Adipocyte (in vitro differentiated cells): ENCODE results near the gene SLC10A4.
A peak's percentile ranks its signal among the peaks of the same experiment; 100 is the strongest.

Experiments
- DNase-seq: peaks from one replicate; pipeline ENCODE4 v3.0.0-alpha.2; 2015; ENCODE audit warnings: low read depth
- H3K27me3 ChIP-seq: replicated peaks from 2 replicates; pipeline ENCODE4 v1.7.0; 2013; ENCODE audit warnings: mild to moderate bottlenecking, low read length, moderate library complexity; ENCODE audit not compliant: control insufficient read depth, insufficient read depth
- H3K36me3 ChIP-seq: 2 replicates; pipeline ENCODE4 v1.7.0; 2013; ENCODE audit warnings: low read length, mild to moderate bottlenecking, moderate library complexity; ENCODE audit not compliant: control insufficient read depth, insufficient read depth, severe bottlenecking
- H3K4me1 ChIP-seq: 2 replicates; pipeline ENCODE4 v1.7.0; 2013; ENCODE audit warnings: mild to moderate bottlenecking, low read length, moderate library complexity; ENCODE audit not compliant: control insufficient read depth, insufficient read depth
- H3K4me3 ChIP-seq: 2 replicates; pipeline ENCODE4 v1.7.0; 2013; ENCODE audit warnings: mild to moderate bottlenecking, low read length, moderate library complexity
- H3K9ac ChIP-seq: 2 replicates; pipeline ENCODE4 v1.7.0; 2013; ENCODE audit warnings: mild to moderate bottlenecking, low read length, moderate library complexity
- H3K9me3 ChIP-seq: 2 replicates; pipeline ENCODE4 v1.7.0; 2013; ENCODE audit warnings: mild to moderate bottlenecking, low read length, moderate library complexity; ENCODE audit not compliant: control insufficient read depth

SLC10A4 gene

GRCh38 chr4:48506716-48507115 lies 23.6 kb downstream of the SLC10A4 start:
- no peak overlapping the region for H3K9ac ChIP-seq
- H3K4me3 ChIP-seq: no peak overlapping the region
- H3K4me1 ChIP-seq: no peaks in the 10 kb centered on the region
- peaks cover 44% of the 10 kb centered on the region for H3K36me3 ChIP-seq
- H3K27me3 ChIP-seq: no peaks in the 10 kb centered on the region
- no peaks in the 10 kb centered on the region for H3K9me3 ChIP-seq
- DNase-seq: peak; percentile 41

GRCh38 chr4:48509543-48509942 lies 26.4 kb downstream of the SLC10A4 start:
- peak; percentile 6 for DNase-seq
- no peaks in the 10 kb centered on the region for H3K4me1 ChIP-seq
- H3K9ac ChIP-seq: no peak overlapping the region
- no peaks in the 10 kb centered on the region for H3K27me3 ChIP-seq
- peaks cover 71% of the 10 kb centered on the region for H3K36me3 ChIP-seq
- no peak overlapping the region for H3K4me3 ChIP-seq
- H3K9me3 ChIP-seq: no peaks in the 10 kb centered on the region

- Histone ChIP-seq H3K9ac (no peak overlapping the region), H3K36me3 (peaks cover 70% of the 10 kb centered on the region)
- no peak for DNase-seq
Observed at GRCh38 chr4:48518143-48518542, 35.0 kb downstream of the SLC10A4 start.

GRCh38 chr4:48526406-48526805 lies 43.3 kb downstream of the SLC10A4 start:
- H3K36me3 ChIP-seq: peaks cover 80% of the 10 kb centered on the region

More at GRCh38 chr4:48518143-48518542, 35.0 kb downstream of the SLC10A4 start:
- Histone ChIP-seq H3K4me1 (no peaks in the 10 kb centered on the region), H3K9me3 (no peaks in the 10 kb centered on the region), H3K27me3 (no peaks in the 10 kb centered on the region), H3K4me3 (no peak overlapping the region)

GRCh38 chr4:48538358-48538757 lies 55.2 kb downstream of the SLC10A4 start:
- peaks cover 52% of the 10 kb centered on the region for H3K36me3 ChIP-seq
- no peak overlapping the region for H3K9ac ChIP-seq
- no peaks in the 10 kb centered on the region for H3K27me3 ChIP-seq
- peaks cover 6% of the 10 kb centered on the region for H3K4me1 ChIP-seq
- no peaks in the 10 kb centered on the region for H3K9me3 ChIP-seq
- DNase-seq: no peak
- no peak overlapping the region for H3K4me3 ChIP-seq

More at GRCh38 chr4:48526406-48526805, 43.3 kb downstream of the SLC10A4 start:
- DNase-seq: no peak
- Histone ChIP-seq H3K4me1 (no peaks in the 10 kb centered on the region), H3K27me3 (no peaks in the 10 kb centered on the region), H3K9me3 (no peaks in the 10 kb centered on the region), H3K9ac (no peak overlapping the region), H3K4me3 (no peak overlapping the region)
